Suprapubic skin (tissue), 3 donors: Measurements from ENCODE around the gene OR14J1.

Source experiments
- CTCF ChIP-seq, 2 donors: fragments of 200-600 bp in 1 of 2; fragments of 450-650 bp in 1 of 2; sonication (generic) in 1 of 2; IDR thresholded peaks; one replicate each; pipeline ENCODE4 v1.5.1; 2016 to 2019; ENCODE audit warnings: antibody characterized with exemption in 2 of 2, mild to moderate bottlenecking in 1 of 2, moderate library complexity in 1 of 2
- EP300 ChIP-seq: sonication (generic); formaldehyde crosslinking; IDR thresholded peaks from one replicate; pipeline ENCODE4 v1.6.1; 2017; ENCODE audit warnings: antibody characterized with exemption
- POLR2A ChIP-seq, 2 donors: fragments of 450-650 bp; IDR thresholded peaks; one replicate each; pipeline ENCODE4 v1.6.1; 2017; ENCODE audit warnings: antibody characterized with exemption in 2 of 2, mild to moderate bottlenecking in 2 of 2, moderate library complexity in 2 of 2

DNA sequence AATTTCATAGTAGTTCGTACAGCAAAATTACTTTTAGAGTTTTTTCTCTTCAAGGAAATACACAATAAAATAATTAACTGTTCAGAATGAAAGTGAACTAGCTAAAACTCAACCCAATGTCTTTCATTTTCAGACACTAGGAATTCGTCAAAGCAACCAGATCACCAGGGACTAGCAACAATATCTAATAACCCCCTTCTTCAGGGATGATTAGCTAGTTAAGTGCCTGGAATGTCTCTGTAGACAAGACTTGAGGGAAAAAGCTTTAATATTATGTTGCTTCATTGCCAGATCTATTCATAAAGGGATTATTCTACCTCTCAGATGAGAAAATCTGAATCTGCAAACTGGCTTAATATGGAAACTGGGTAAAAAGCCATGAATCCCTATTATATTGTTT, 41.8 kb upstream of the OR14J1 start:
- TF ChIP-seq CTCF (IDR thresholded peaks at IDR 0.05): no peak
- no peak for TF ChIP-seq EP300
- TF ChIP-seq POLR2A (IDR thresholded peaks at IDR 0.05): no peak
